MCF 10A (cell line): ENCODE measurements around the gene CLEC16A. TPM values are rescaled to one million over a fixed set of nuclear protein-coding genes. Genes with fewer than 3 reads are reported as not detected.

Experiments
- BruUV-seq: library from RNA; stranded (reverse); fragments of 400-500 nt; replicated peaks from 2 replicates; lab custom pipeline; 2021; lab: Mats Ljungman, UMichigan
- CTCF ChIA-PET: fragments of 300-600 bp; sonication (Branson Sonifier 250); formaldehyde crosslinking; extraction: SDS; loops from one replicate; lab custom pipeline; 2021; ENCODE audit warnings: antibody characterized with exemption, inconsistent platforms; lab: Yijun Ruan, JAX
- POLR2A ChIA-PET: fragments of 300-600, 350-650 bp; sonication (Branson Sonifier 250); formaldehyde crosslinking; extraction: SDS; loops from one replicate; lab custom pipeline; 2020; ENCODE audit warnings: antibody characterized with exemption, inconsistent platforms; lab: Yijun Ruan, JAX
- DNase-seq: peaks from one replicate; pipeline ENCODE4 v3.0.0-alpha.2; 2018; ENCODE audit not compliant: unreplicated experiment
- H3K27ac Mint-ChIP-seq: one replicate; pipeline ENCODE4 v1.8.0; 2022; ENCODE audit warnings: mild to moderate bottlenecking, low read depth, mixed read lengths; ENCODE audit not compliant: unreplicated experiment
- H3K27me3 Mint-ChIP-seq: one replicate; pipeline ENCODE4 v1.8.0; 2022; ENCODE audit warnings: mixed read lengths; ENCODE audit not compliant: insufficient read depth, unreplicated experiment
- H3K36me3 Mint-ChIP-seq: one replicate; pipeline ENCODE4 v1.8.0; 2022; ENCODE audit warnings: mild to moderate bottlenecking, moderate library complexity, mixed read lengths; ENCODE audit not compliant: insufficient read depth, unreplicated experiment
- H3K4me1 Mint-ChIP-seq: one replicate; pipeline ENCODE4 v1.8.0; 2022; ENCODE audit warnings: mixed read lengths; ENCODE audit not compliant: insufficient read depth, unreplicated experiment
- H3K4me3 Mint-ChIP-seq: one replicate; pipeline ENCODE4 v1.8.0; 2022; ENCODE audit warnings: mild to moderate bottlenecking, moderate library complexity, mixed read lengths; ENCODE audit not compliant: unreplicated experiment
- H3K9me3 Mint-ChIP-seq: one replicate; pipeline ENCODE4 v1.8.0; 2022; ENCODE audit warnings: mixed read lengths; ENCODE audit not compliant: unreplicated experiment
- intact Hi-C: fragments of 100-400 bp; cut with micrococcal nuclease; formaldehyde crosslinking; loops from 2 replicates; pipeline ENCODE4 v1.14.1; 2022
- total RNA-seq: library from RNA; stranded (reverse); gene quantifications from 2 replicates; pipeline ENCODE4 v1.2.3, GENCODE V29; 2022
- TF ChIP-seq, protein P1 (sequence below): fragments of 200-600 bp; IDR thresholded peaks from one replicate; pipeline ENCODE4 v1.8.0; 2022; ENCODE audit warnings: antibody characterized with exemption, mild to moderate bottlenecking; ENCODE audit not compliant: unreplicated experiment

The CLEC16A gene
- total RNA-seq, 1 experiment from 2014 or later = 32.4 TPM

DNA sequence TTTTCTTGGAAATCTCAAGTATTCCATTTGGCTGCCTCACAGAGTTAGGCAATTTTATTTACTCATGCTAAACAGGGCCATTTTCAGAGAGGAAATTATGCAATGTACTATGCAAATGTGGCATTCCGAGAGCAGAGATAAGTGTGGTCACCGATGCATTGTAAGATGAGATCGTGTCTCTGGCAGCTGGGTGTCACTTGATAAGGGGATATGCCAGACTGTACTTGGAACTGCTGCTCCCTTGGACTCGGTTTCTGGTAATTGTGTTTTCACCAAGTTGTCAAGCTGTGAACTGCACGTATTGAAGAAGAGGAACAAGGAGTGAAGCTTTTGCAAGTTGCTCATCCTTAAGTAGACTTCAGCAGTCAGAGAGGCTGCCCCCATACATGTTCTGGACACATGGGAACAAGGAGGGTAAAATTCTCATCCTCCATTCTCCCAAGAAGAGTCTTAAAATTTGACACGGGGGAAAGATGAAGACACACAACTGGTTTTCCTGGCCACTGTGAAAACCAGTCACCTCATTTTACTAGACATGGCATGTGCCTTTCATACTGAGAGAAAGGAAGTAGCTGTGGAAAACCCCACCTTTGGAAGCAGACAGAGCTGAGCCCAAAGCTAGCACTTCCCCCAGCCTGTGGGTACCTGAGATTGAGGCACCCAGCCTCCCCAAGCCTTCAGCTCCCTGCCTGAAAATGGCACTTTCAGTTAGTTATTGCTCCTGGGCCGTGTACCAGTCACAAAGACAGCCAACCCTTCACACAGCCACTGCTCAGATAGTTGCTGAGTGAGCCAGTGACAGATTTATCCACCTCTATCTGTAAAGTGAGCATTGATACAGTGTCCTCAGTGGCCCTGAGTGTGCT, 160.9 kb downstream of the CLEC16A start:
- intact Hi-C loops = no loop called here
- Mint-ChIP-seq H3K36me3 (peaks cover 7% of the 10 kb centered on the region), H3K9me3 (no peaks in the 10 kb centered on the region), H3K4me1 (peaks cover 7% of the 10 kb centered on the region), H3K4me3 (no peak overlapping the region), H3K27me3 (no peaks in the 10 kb centered on the region), H3K27ac (no peak overlapping the region)
- ChIA-PET POLR2A (interaction anchor here (0.6 to 2.0 kb wide), 3 partner anchors 27 to 151 kb away, joined by 3 to 6 read pairs (median 3); partner anchors contain the start of gene SOCS1), CTCF (interaction anchor here (0.6 to 1.7 kb wide), 2 partner anchors 29 to 143 kb away, joined by 3 to 6 read pairs; no protein-coding TSS in a partner anchor)
- TF ChIP-seq, protein P1, sequence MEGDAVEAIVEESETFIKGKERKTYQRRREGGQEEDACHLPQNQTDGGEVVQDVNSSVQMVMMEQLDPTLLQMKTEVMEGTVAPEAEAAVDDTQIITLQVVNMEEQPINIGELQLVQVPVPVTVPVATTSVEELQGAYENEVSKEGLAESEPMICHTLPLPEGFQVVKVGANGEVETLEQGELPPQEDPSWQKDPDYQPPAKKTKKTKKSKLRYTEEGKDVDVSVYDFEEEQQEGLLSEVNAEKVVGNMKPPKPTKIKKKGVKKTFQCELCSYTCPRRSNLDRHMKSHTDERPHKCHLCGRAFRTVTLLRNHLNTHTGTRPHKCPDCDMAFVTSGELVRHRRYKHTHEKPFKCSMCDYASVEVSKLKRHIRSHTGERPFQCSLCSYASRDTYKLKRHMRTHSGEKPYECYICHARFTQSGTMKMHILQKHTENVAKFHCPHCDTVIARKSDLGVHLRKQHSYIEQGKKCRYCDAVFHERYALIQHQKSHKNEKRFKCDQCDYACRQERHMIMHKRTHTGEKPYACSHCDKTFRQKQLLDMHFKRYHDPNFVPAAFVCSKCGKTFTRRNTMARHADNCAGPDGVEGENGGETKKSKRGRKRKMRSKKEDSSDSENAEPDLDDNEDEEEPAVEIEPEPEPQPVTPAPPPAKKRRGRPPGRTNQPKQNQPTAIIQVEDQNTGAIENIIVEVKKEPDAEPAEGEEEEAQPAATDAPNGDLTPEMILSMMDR = no peak
- DNase-seq = peak; percentile 72
- no TSS peak for BruUV-seq

GRCh38 chr16:11106726-11107125, 162.4 kb downstream of the CLEC16A start:
- no peaks in the 10 kb centered on the region for H3K27me3 Mint-ChIP-seq
- no peaks in the 10 kb centered on the region for H3K9me3 Mint-ChIP-seq
- CTCF ChIA-PET = interaction anchor here (0.6 to 1.7 kb wide), 4 partner anchors 13 to 135 kb away, joined by 3 to 6 read pairs (median 4); no protein-coding TSS in a partner anchor
- POLR2A ChIA-PET = no interaction called here
- no peak overlapping the region for H3K27ac Mint-ChIP-seq
- intact Hi-C loops = no loop called here
- no TSS peak for BruUV-seq
- H3K4me3 Mint-ChIP-seq = no peak overlapping the region
- no peak for DNase-seq
- H3K36me3 Mint-ChIP-seq = peaks cover 5% of the 10 kb centered on the region
- TF ChIP-seq, protein P1 = no peak
- peaks cover 5% of the 10 kb centered on the region for H3K4me1 Mint-ChIP-seq

DNA sequence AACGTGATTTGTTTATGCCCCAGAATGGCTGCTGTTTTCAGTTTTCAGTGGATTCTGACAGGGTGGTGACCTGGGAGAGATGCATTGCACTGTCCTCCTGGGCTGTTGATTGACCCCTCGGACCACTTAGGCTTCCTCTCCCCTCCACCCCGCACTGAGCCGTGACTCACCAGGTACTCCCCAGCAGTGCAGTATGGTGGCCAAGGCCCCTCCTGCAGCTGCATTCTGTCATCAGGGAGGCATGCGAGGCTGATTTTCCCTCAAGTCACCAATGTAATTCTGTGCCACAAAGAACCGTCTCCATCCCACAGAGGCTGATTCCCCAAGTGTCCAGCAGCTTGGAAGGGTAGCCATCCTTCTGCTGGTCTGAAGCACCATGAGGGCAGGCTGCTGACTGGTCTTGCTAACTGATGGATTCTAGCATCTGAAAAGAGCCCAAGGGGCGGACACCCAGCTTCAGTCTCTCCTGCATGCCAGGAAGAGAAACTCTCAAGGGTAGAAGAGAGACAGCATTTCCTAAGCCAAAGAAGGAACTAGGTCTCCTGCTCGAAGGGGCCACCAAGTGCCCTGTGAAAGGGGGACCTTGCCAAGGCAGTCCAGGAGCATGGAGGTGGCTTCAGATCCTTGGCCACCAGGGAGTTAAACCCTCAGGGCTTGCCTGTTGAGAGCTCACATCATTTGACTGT, 163.6 kb downstream of the CLEC16A start:
- Mint-ChIP-seq H3K27me3 (no peaks in the 10 kb centered on the region), H3K36me3 (peaks cover 1% of the 10 kb centered on the region), H3K9me3 (no peaks in the 10 kb centered on the region), H3K4me3 (no peak overlapping the region), H3K27ac (no peak overlapping the region), H3K4me1 (peaks cover 7% of the 10 kb centered on the region)
- DNase-seq = no peak
- ChIA-PET POLR2A (no interaction called here), CTCF (interaction anchor here (0.7 to 1.4 kb wide), 4 partner anchors 11 to 570 kb away, joined by 3 to 4 read pairs (median 4); partner anchors contain the start of gene SOCS1)
- TF ChIP-seq, protein P1 = no peak
- intact Hi-C loops = no loop called here
- no TSS peak for BruUV-seq

- Mint-ChIP-seq H3K27me3 (no peaks in the 10 kb centered on the region), H3K4me1 (peaks cover 11% of the 10 kb centered on the region), H3K9me3 (no peaks in the 10 kb centered on the region), H3K36me3 (no peaks in the 10 kb centered on the region), H3K4me3 (no peak overlapping the region), H3K27ac (no peak overlapping the region)
- ChIA-PET POLR2A (no interaction called here), CTCF (interaction anchor here (0.7 kb wide), 1 partner anchor 570 kb away, joined by 3 read pairs; no protein-coding TSS in a partner anchor)
- BruUV-seq = no TSS peak
- DNase-seq = no peak
- TF ChIP-seq, protein P1 = no peak
- intact Hi-C loops = no loop called here
Observed at GRCh38 chr16:11108466-11108805, 164.1 kb downstream of the CLEC16A start.
